Lower leg skin (tissue), 3 donors: ENCODE data around the gene GRIN3A.

Experiments used
- POLR2A ChIP-seq, 2 donors: fragments of 450-650 bp; IDR thresholded peaks; one replicate each; pipeline ENCODE4 v1.6.1; 2016 to 2017; ENCODE audit warnings: antibody characterized with exemption in 2 of 2, mild to moderate bottlenecking in 1 of 2, moderate library complexity in 1 of 2
- TF ChIP-seq, protein P1 (sequence below), 3 donors: fragments of 450-650 bp; IDR thresholded peaks; one replicate each; pipeline ENCODE4 v1.5.1; 2016; ENCODE audit warnings: antibody characterized with exemption in 3 of 3, mild to moderate bottlenecking in 3 of 3, moderate library complexity in 2 of 3

DNA sequence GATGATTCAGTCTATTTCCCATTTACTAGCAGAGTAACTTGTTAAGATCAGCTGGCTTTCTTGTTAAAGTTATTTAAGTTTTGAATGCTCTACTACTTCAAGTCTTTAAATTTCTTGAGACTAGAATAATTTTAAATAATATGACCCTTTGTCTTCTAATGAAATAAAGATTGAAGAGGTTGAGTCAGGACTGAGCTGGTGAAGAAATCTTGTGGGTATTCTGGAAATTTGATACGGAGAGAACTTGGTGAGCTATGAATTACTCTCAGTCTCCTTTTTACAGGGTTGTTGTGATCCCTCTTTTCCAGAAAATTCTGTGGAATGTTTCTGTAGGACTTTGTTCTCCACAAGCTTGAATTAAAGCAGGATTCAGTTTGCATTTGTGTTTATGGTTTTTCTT, 175.5 kb downstream of the GRIN3A start:
- TF ChIP-seq, protein P1, sequence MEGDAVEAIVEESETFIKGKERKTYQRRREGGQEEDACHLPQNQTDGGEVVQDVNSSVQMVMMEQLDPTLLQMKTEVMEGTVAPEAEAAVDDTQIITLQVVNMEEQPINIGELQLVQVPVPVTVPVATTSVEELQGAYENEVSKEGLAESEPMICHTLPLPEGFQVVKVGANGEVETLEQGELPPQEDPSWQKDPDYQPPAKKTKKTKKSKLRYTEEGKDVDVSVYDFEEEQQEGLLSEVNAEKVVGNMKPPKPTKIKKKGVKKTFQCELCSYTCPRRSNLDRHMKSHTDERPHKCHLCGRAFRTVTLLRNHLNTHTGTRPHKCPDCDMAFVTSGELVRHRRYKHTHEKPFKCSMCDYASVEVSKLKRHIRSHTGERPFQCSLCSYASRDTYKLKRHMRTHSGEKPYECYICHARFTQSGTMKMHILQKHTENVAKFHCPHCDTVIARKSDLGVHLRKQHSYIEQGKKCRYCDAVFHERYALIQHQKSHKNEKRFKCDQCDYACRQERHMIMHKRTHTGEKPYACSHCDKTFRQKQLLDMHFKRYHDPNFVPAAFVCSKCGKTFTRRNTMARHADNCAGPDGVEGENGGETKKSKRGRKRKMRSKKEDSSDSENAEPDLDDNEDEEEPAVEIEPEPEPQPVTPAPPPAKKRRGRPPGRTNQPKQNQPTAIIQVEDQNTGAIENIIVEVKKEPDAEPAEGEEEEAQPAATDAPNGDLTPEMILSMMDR (IDR thresholded peaks at IDR 0.05): no peak
- TF ChIP-seq POLR2A (IDR thresholded peaks at IDR 0.05): no peak
